Endothelial cell of umbilical vein (primary cell): ENCODE results near the gene DNAJA4. TPM values are rescaled to one million over a fixed set of nuclear protein-coding genes. Genes with fewer than 3 reads are reported as not detected.

ENCODE experiments used
- BruUV-seq: library from RNA; stranded (reverse); fragments of 400-500 nt; replicated peaks from 2 replicates; lab custom pipeline; 2021; lab: Mats Ljungman, UMichigan
- CTCF ChIA-PET: fragments of 300-600, 350-600 bp; sonication (Branson Sonifier 250); formaldehyde crosslinking; loops from one replicate; lab custom pipeline; 2021; ENCODE audit warnings: antibody characterized with exemption, inconsistent platforms; lab: Charles Lee
- POLR2A ChIA-PET: fragments of 300-600, 350-600 bp; sonication (Branson Sonifier 250); formaldehyde crosslinking; loops from one replicate; lab custom pipeline; 2021; ENCODE audit warnings: antibody characterized with exemption, inconsistent platforms; lab: Charles Lee
- DNase-seq: peaks from one replicate; pipeline ENCODE4 v3.0.0-alpha.2; 2011; ENCODE audit warnings: low read depth, low spot score
- FAIRE-seq: peaks from 2 replicates; lab custom pipeline; 2011; peaks lifted over from hg19 to GRCh38; lab: Jason Lieb, UNC
- H2AFZ ChIP-seq: 2 replicates; pipeline ENCODE4 v1.6.0; 2012; ENCODE audit warnings: low read depth, low read length, control low read depth, inconsistent platforms
- H3K27ac ChIP-seq: 2 replicates; pipeline ENCODE4 v1.5.1; 2011; ENCODE audit warnings: low read depth, mild to moderate bottlenecking, control low read depth, low read length, moderate library complexity; ENCODE audit not compliant: insufficient read depth
- H3K27me3 ChIP-seq, 2 experiments: 2 replicates each; pipeline versions ENCODE4 v1.6.0 to v1.6.1; 2011; ENCODE audit warnings: low read length in 2 of 2, mixed read lengths in 1 of 2; ENCODE audit not compliant: control insufficient read depth in 2 of 2, insufficient read depth in 2 of 2
- H3K36me3 ChIP-seq, 2 experiments: 2 replicates in 1 of 2; 3 replicates in 1 of 2; pipeline ENCODE4 v1.5.1; 2011; ENCODE audit warnings: low read length in 2 of 2, mild to moderate bottlenecking in 1 of 2, moderate library complexity in 1 of 2; ENCODE audit not compliant: control insufficient read depth in 2 of 2, insufficient read depth in 2 of 2; ENCODE audit errors: extremely low read depth in 1 of 2
- H3K4me1 ChIP-seq: 3 replicates; pipeline ENCODE4 v1.5.1; 2011; ENCODE audit warnings: mild to moderate bottlenecking, low read length; ENCODE audit not compliant: control insufficient read depth, insufficient read depth; ENCODE audit errors: extremely low read depth
- H3K4me2 ChIP-seq: 2 replicates; pipeline ENCODE4 v1.6.1; 2011; ENCODE audit warnings: low read length, control low read depth, mixed read lengths; ENCODE audit not compliant: insufficient read depth
- H3K4me3 ChIP-seq, 3 experiments: fragments of 200-600 bp in 1 of 3; sonication (generic), shearing (Covaris generic) in 1 of 3; replicated peaks in 1 of 3; 2 replicates each; pipeline ENCODE4 v1.5.1; 2011 to 2016; ENCODE audit warnings: control low read depth in 3 of 3, low read length in 3 of 3, mild to moderate bottlenecking in 2 of 3, inconsistent platforms in 1 of 3, low read depth in 1 of 3, moderate library complexity in 1 of 3; ENCODE audit not compliant: insufficient read depth in 1 of 3
- H3K79me2 ChIP-seq: 2 replicates; pipeline ENCODE4 v1.6.0; 2012; ENCODE audit warnings: low read length, inconsistent platforms; ENCODE audit not compliant: control insufficient read depth, insufficient read depth
- H3K9ac ChIP-seq: replicated peaks from 2 replicates; pipeline ENCODE3; 2011; ENCODE audit warnings: low read length, control low read depth; ENCODE audit not compliant: insufficient read depth; ENCODE audit errors: extremely low read depth
- H3K9me1 ChIP-seq: replicated peaks from 3 replicates; pipeline ENCODE4 v1.6.0; 2011; ENCODE audit warnings: mild to moderate bottlenecking, low read length; ENCODE audit not compliant: control insufficient read depth, insufficient read depth; ENCODE audit errors: extremely low read depth
- H3K9me3 ChIP-seq: replicated peaks from 2 replicates; pipeline ENCODE4 v1.5.1; 2012; ENCODE audit warnings: low read length, inconsistent platforms; ENCODE audit not compliant: control insufficient read depth, insufficient read depth
- H4K20me1 ChIP-seq: replicated peaks from 2 replicates; pipeline ENCODE3; 2011; ENCODE audit warnings: mild to moderate bottlenecking, low read length; ENCODE audit not compliant: control insufficient read depth, insufficient read depth; ENCODE audit errors: extremely low read depth
- EZH2 ChIP-seq: IDR thresholded peaks from 2 replicates; pipeline ENCODE4 v1.6.1; 2012; ENCODE audit warnings: borderline replicate concordance, low read depth, mild to moderate bottlenecking, moderate library complexity, low read length, inconsistent platforms; ENCODE audit not compliant: severe bottlenecking
- GATA2 ChIP-seq: IDR thresholded peaks from 2 replicates; pipeline ENCODE4 v1.7.0; 2011; ENCODE audit warnings: low read depth, mild to moderate bottlenecking, moderate library complexity, mixed read lengths, low read length; ENCODE audit not compliant: insufficient read length, insufficient read depth
- JUN ChIP-seq: IDR thresholded peaks from 2 replicates; pipeline ENCODE4 v1.6.1; 2011; ENCODE audit warnings: borderline replicate concordance, low read depth; ENCODE audit not compliant: insufficient read length, insufficient read depth
- MYC ChIP-seq: IDR thresholded peaks from one replicate; pipeline ENCODE4 v1.6.1; 2011; ENCODE audit warnings: mild to moderate bottlenecking, low read depth, low read length
- POLR2AphosphoS5 ChIP-seq: IDR thresholded peaks from 2 replicates; pipeline ENCODE4 v1.6.1; 2012; ENCODE audit warnings: low read depth, mild to moderate bottlenecking, control low read depth, low read length, moderate library complexity; ENCODE audit not compliant: insufficient read depth
- dilution Hi-C: fragments of 300-500 bp; cut with MboI; formaldehyde crosslinking; loops from one replicate; pipeline ENCODE4 v1.15.0; 2019; ENCODE audit warnings: low sequenced_read_pairs; ENCODE audit not compliant: extremely low pct_ligation_motif_present
- intact Hi-C: fragments of 100-400 bp; cut with micrococcal nuclease; formaldehyde crosslinking; loops from one replicate; pipeline ENCODE4 v1.10.0; 2022
- polyA plus RNA-seq, 4 experiments: library from polyadenylated mRNA; depleted of rRNA in 3 of 4; stranded (reverse) in 3 of 4; unstranded in 1 of 4; fragments of >200 nt; gene quantifications; 2 replicates each; pipeline versions ENCODE4 v1.2.1 to v1.2.3, GENCODE V29; 2011 to 2012; ENCODE audit warnings: missing spikeins in 1 of 4
- total RNA-seq: library from RNA; stranded (reverse); gene quantifications from 2 replicates; pipeline ENCODE4 v1.2.3, GENCODE V29; 2021
- TF ChIP-seq, protein P1 (sequence below), 2 donors: IDR thresholded peaks; 1 replicate in 1 of 2; 2 replicates in 1 of 2; pipeline ENCODE4 v1.5.1; 2011; ENCODE audit warnings: low read length in 2 of 2, mild to moderate bottlenecking in 2 of 2, moderate library complexity in 2 of 2, control low read depth in 1 of 2, inconsistent platforms in 1 of 2, low read depth in 1 of 2; ENCODE audit not compliant: insufficient read depth in 1 of 2; ENCODE audit errors: extremely low read depth in 1 of 2

The DNAJA4 gene
- total and polyA plus RNA-seq, 2 donors (not counting 3 experiments of a cell fraction or from before 2014, with no cell fraction given): 17.3 to 21.3 TPM

DNA sequence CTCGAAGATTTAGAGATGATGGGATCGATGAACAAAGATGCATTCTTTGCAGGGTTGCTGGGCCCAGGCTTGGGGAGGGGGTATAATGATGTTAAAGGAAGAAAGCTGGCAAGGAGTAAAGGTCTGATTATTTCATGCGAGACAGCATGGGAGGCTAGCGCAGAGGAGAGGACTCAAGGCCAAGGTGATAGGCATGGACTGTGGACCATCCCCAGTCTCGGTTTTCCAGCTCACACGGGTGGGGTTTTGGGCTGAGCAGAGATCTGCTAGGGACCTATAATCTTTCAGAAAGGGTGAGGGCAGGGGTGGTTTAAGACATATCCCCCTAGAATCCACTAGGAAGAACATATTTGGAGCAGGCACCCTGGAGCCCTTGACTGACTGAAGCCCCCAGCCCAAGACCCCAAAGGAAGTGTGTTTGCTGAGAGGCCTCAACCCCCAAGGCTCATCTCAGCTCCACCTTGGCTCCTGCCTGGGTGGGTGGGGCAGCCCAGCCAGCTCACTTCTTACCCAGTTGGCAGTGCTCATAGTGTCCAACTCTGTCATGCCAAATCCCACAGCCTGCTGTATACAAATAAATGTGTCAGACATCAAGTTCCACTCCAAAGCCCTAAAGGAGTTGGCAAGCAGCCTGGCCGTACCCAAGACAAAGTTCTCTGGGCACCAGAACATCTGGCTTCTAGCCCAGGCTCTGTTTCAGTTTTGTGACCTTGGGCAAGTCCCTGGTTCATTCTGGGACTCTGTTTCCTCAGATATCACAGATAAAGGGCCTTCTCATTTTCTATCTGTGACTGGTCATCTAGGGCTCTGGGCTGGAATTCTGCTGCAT, 47.9 kb upstream of the DNAJA4 start:
- Histone ChIP-seq H3K4me2 (no peak overlapping the region), H3K79me2 (no peaks in the 10 kb centered on the region), H3K27me3 (peaks cover 3 to 4% of the 10 kb centered on the region in 2 experiments), H3K4me1 (peaks cover 5% of the 10 kb centered on the region), H3K9me1 (no peaks in the 10 kb centered on the region), H3K27ac (no peak overlapping the region), H4K20me1 (no peaks in the 10 kb centered on the region), H3K4me3 (no peak overlapping the region), H3K9me3 (no peaks in the 10 kb centered on the region), H3K9ac (no peak overlapping the region), H2AFZ (no peak overlapping the region), H3K36me3 (no peaks in the 10 kb centered on the region)
- DNase-seq: no peak
- BruUV-seq: no TSS peak
- FAIRE-seq: no peak
- intact Hi-C loops (no loop called here), dilution Hi-C loops (no loop called here)
- ChIA-PET CTCF (no interaction called here), POLR2A (no interaction called here)
- TF ChIP-seq EZH2: no peak
- TF ChIP-seq, protein P1, sequence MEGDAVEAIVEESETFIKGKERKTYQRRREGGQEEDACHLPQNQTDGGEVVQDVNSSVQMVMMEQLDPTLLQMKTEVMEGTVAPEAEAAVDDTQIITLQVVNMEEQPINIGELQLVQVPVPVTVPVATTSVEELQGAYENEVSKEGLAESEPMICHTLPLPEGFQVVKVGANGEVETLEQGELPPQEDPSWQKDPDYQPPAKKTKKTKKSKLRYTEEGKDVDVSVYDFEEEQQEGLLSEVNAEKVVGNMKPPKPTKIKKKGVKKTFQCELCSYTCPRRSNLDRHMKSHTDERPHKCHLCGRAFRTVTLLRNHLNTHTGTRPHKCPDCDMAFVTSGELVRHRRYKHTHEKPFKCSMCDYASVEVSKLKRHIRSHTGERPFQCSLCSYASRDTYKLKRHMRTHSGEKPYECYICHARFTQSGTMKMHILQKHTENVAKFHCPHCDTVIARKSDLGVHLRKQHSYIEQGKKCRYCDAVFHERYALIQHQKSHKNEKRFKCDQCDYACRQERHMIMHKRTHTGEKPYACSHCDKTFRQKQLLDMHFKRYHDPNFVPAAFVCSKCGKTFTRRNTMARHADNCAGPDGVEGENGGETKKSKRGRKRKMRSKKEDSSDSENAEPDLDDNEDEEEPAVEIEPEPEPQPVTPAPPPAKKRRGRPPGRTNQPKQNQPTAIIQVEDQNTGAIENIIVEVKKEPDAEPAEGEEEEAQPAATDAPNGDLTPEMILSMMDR (IDR thresholded peaks at IDR 0.05; ENCODE audit: extremely low read depth in 1 of 2, insufficient read depth in 1 of 2, low read depth in 1 of 2, low read length in 2 of 2): no peak
- no peak for TF ChIP-seq POLR2AphosphoS5
- TF ChIP-seq MYC: no peak
- TF ChIP-seq GATA2: no peak
- no peak for TF ChIP-seq JUN
